OCI-LY3 (cell line): ENCODE results near the gene TRIM26.

Experiments used
- H2AFZ ChIP-seq: fragments of 200-600, 300-600 bp; shearing (Covaris generic); 2 replicates; pipeline ENCODE4 v1.6.0; 2014; ENCODE audit warnings: antibody characterized with exemption, low read depth, low read length
- H3K27ac ChIP-seq: fragments of 200-600, 300-600 bp; sonication (generic); 2 replicates; pipeline ENCODE4 v1.5.1; 2014; ENCODE audit warnings: mild to moderate bottlenecking, low read length, moderate library complexity, mixed read lengths
- H3K27me3 ChIP-seq: fragments of 200-600, 300-600 bp; sonication (generic); 2 replicates; pipeline ENCODE4 v1.6.1; 2014; ENCODE audit warnings: low read depth, low read length, mixed read lengths
- H3K36me3 ChIP-seq: fragments of 200-600, 300-600 bp; sonication (generic); replicated peaks from 2 replicates; pipeline ENCODE3; 2014; ENCODE audit warnings: low read depth, low read length, mixed read lengths
- H3K4me1 ChIP-seq: fragments of 300-600, 200-600 bp; sonication (generic); 2 replicates; pipeline ENCODE4 v1.6.1; 2014; ENCODE audit warnings: low read length, mixed read lengths
- H3K4me2 ChIP-seq: fragments of 200-600, 300-600 bp; sonication (generic); 2 replicates; pipeline ENCODE4 v1.6.1; 2014; ENCODE audit warnings: low read length, mixed read lengths
- H3K4me3 ChIP-seq: fragments of 300-600, 200-600 bp; sonication (generic); 2 replicates; pipeline ENCODE4 v1.5.1; 2014; ENCODE audit warnings: antibody characterized with exemption, mild to moderate bottlenecking, low read length, moderate library complexity
- H3K79me2 ChIP-seq: fragments of 300-600, 200-600 bp; shearing (Covaris generic); 2 replicates; pipeline ENCODE4 v1.6.1; 2014; ENCODE audit warnings: mild to moderate bottlenecking, low read length, mixed read lengths
- H3K9ac ChIP-seq: fragments of 300-600, 200-600 bp; shearing (Covaris generic); 2 replicates; pipeline ENCODE4 v1.6.0; 2014; ENCODE audit warnings: mild to moderate bottlenecking, low read length, moderate library complexity
- H3K9me3 ChIP-seq: fragments of 200-600, 300-600 bp; shearing (Covaris generic); 2 replicates; pipeline ENCODE4 v1.6.1; 2014; ENCODE audit warnings: low read length, mixed read lengths; ENCODE audit not compliant: insufficient read depth
- H4K20me1 ChIP-seq: fragments of 200-600, 300-600 bp; sonication (generic); 2 replicates; pipeline ENCODE4 v1.6.1; 2016; ENCODE audit warnings: low read length, mixed read lengths; ENCODE audit not compliant: insufficient read depth
- EZH2phosphoT487 ChIP-seq: fragments of 200-600 bp; shearing (Covaris generic); IDR thresholded peaks from 2 replicates; pipeline ENCODE4 v1.6.1; 2018; ENCODE audit warnings: antibody characterized with exemption, mixed run types, low read depth
- TF ChIP-seq, protein P1 (sequence below): fragments of 200-600, 300-600 bp; sonication (generic); IDR thresholded peaks from 2 replicates; pipeline ENCODE4 v1.5.1; 2014; ENCODE audit warnings: antibody characterized with exemption, low read length, low read depth

TRIM26 gene

DNA sequence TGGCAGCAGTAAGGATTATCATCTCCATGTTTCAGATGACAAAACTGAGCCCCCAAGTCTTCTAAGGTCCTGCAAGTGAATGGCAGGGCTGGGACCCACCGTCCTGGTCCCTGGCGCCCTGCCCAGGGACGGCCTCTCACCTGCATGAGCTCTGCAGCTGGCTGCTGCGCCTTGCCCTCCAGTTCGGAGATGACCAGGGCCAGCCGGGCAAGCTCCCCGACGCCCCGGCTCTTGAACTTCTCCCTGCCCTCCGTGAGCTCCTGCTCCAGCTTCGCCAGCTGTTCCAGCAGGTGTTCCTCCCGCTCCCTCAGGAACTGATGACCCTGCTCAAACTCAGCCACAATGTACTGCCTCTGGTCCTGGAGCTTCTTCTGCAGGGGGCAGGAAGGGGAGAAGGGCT, 16.8 kb downstream of the TRIM26 start:
- Histone ChIP-seq H4K20me1 (peaks cover 12% of the 10 kb centered on the region), H3K27me3 (no peaks in the 10 kb centered on the region), H3K36me3 (peaks cover 15% of the 10 kb centered on the region), H3K4me1 (peaks cover 13% of the 10 kb centered on the region), H3K9me3 (no peaks in the 10 kb centered on the region), H3K4me3 (no peak overlapping the region), H3K9ac (no peak overlapping the region), H3K27ac (no peak overlapping the region), H2AFZ (no peak overlapping the region), H3K79me2 (peaks cover 5% of the 10 kb centered on the region; the same call in 1 of the 2 replicates), H3K4me2 (no peak overlapping the region)
- TF ChIP-seq, protein P1, sequence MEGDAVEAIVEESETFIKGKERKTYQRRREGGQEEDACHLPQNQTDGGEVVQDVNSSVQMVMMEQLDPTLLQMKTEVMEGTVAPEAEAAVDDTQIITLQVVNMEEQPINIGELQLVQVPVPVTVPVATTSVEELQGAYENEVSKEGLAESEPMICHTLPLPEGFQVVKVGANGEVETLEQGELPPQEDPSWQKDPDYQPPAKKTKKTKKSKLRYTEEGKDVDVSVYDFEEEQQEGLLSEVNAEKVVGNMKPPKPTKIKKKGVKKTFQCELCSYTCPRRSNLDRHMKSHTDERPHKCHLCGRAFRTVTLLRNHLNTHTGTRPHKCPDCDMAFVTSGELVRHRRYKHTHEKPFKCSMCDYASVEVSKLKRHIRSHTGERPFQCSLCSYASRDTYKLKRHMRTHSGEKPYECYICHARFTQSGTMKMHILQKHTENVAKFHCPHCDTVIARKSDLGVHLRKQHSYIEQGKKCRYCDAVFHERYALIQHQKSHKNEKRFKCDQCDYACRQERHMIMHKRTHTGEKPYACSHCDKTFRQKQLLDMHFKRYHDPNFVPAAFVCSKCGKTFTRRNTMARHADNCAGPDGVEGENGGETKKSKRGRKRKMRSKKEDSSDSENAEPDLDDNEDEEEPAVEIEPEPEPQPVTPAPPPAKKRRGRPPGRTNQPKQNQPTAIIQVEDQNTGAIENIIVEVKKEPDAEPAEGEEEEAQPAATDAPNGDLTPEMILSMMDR = no peak
- no peak for TF ChIP-seq EZH2phosphoT487

DNA sequence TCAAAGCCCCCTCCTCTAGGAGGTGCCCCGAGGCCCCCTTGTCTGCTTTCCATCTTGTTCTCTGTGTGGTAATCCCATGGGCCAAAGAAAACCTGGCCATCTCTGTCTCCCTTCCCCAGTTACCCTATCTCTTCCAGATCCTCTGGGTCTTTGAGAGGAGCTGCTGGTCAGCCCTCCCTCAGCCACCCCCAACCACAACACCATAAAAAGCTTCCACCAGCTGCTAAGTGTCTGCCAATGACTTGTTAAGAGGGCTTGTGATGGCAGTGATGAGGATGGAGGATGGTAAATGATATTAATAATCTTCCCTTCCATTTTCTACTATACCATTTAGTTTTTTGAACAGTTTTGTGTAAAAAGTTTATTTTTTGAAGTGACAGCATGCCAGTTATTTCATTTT, 17.3 kb downstream of the TRIM26 start:
- peaks cover 5% of the 10 kb centered on the region; the same call in 1 of the 2 replicates for H3K79me2 ChIP-seq
- peaks cover 9% of the 10 kb centered on the region for H3K4me1 ChIP-seq
- no peak overlapping the region for H3K9ac ChIP-seq
- no peak overlapping the region for H2AFZ ChIP-seq
- no peak for TF ChIP-seq EZH2phosphoT487
- TF ChIP-seq, protein P1 = no peak
- H3K4me2 ChIP-seq = no peak overlapping the region
- peaks cover 8% of the 10 kb centered on the region for H4K20me1 ChIP-seq
- no peak overlapping the region for H3K4me3 ChIP-seq
- no peaks in the 10 kb centered on the region for H3K9me3 ChIP-seq
- H3K27ac ChIP-seq = no peak overlapping the region
- peaks cover 11% of the 10 kb centered on the region for H3K36me3 ChIP-seq
- no peaks in the 10 kb centered on the region for H3K27me3 ChIP-seq

DNA sequence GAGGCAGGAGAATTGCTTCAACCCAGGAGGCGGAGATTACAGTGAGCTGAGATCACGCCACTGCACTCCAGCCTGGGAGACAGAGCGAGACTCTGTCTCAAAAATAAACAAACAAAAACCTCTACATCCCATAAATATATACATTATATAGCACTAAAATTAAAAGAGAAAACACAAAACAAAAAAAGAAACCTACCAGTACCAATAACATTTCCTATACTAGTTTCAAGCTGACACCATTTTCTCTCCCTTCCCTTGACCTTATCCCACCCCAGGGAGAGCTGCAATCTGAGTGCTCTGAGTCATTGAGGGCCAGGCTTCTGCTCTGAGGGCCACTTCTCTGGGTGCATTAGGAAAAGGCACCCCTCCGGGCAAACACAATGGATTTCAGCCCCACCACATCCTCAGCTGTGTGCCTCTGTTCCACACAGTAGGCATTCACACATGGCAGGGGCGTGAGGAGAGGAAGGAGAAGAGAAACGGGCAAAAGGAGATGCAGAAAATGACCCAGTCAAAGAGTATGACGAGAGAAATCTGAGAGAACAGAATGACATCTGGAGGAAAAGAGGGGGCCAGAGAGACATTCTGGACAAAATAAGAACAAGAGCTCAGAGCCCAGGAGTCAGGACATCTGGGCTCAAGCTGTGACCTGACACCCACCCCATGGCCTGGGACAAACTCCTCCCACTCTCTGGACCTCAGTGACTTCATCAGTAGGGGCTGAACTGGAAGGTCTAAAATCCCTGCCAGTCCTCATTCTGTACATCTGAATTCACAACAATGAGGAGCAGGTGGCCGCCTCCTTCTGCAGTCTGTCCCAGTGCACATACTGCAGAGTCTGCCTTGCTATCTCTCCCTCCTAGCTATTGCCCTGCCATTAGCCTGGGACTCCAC, 18.2 kb downstream of the TRIM26 start:
- H3K9ac ChIP-seq = no peak overlapping the region
- H3K4me3 ChIP-seq = no peak overlapping the region
- peaks cover 10% of the 10 kb centered on the region for H3K36me3 ChIP-seq
- H3K4me1 ChIP-seq = no peaks in the 10 kb centered on the region; the same call in 1 of the 2 replicates
- H3K9me3 ChIP-seq = no peaks in the 10 kb centered on the region
- H3K4me2 ChIP-seq = no peak overlapping the region
- no peak overlapping the region for H2AFZ ChIP-seq
- no peaks in the 10 kb centered on the region for H3K79me2 ChIP-seq
- H3K27me3 ChIP-seq = no peaks in the 10 kb centered on the region
- no peak overlapping the region for H3K27ac ChIP-seq
- TF ChIP-seq, protein P1 = no peak
- TF ChIP-seq EZH2phosphoT487 = no peak
- H4K20me1 ChIP-seq = peaks cover 2% of the 10 kb centered on the region; the same call in 1 of the 2 replicates

DNA sequence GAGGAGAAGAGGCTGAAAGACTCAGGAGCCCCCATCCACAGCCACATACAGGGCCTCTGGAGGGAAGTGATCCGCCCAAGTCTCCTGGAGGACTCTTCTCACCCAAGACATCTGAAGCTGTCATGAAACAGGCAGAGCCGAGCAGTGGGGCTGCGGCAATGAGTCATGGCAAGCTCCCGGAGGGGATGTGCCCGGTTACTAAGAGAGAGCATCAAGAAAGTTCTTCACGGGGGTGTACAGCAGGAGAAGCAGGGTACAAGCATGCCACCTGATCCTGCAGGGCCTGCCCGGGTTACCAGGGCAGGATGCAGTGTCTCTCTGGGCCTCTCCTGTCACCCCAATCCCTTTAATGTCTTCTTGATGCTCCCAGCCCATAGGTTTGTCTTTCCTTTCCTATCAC, 21.1 kb downstream of the TRIM26 start:
- Histone ChIP-seq H3K79me2 (no peaks in the 10 kb centered on the region), H4K20me1 (no peaks in the 10 kb centered on the region), H3K36me3 (peaks cover 15% of the 10 kb centered on the region), H3K4me3 (no peak overlapping the region), H2AFZ (no peak overlapping the region), H3K27me3 (no peaks in the 10 kb centered on the region), H3K27ac (no peak overlapping the region), H3K9ac (no peak overlapping the region), H3K9me3 (no peaks in the 10 kb centered on the region), H3K4me1 (no peaks in the 10 kb centered on the region), H3K4me2 (no peak overlapping the region)
- TF ChIP-seq EZH2phosphoT487 = no peak
